ENCODE results near the gene RASL10A.
"Not testable (repeated sequence)": the region's sequence is repeated elsewhere in the genome, so short reads cannot be mapped to it uniquely, and the experiment has no call there.

The RASL10A gene

DNA sequence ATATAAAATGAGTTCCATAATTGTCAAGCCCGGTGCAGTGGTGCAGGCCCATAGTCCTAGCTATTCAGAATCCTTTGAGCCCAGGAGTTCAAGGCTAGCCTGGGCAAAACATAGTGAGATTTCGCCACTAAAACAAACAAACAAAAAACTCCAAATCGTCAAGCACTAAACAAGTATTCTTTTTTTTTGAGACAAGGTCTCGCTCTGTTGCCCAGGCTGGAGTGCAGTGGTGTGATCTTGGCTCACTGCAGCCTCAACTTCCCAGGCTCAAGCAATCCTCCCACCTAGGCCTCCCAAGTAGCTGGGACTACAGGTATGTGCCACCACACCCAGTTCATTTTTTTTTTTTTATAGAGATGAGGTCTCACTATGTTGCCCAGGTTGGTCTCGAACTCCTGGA, 29.4 kb upstream of the RASL10A start:
- H3K9me3 ChIP-seq (ENCODE audit: insufficient read depth, low read depth, low read length); H3K4me1 ChIP-seq (ENCODE audit: insufficient read depth, low read length); H3K27ac ChIP-seq (ENCODE audit: low read length); H3K9ac ChIP-seq (ENCODE audit: low read depth, low read length); H3K4me3 ChIP-seq (ENCODE audit: low read length); H3K27me3 ChIP-seq (ENCODE audit: insufficient read depth, low read length): not testable (repeated sequence)
- H3K36me3 ChIP-seq (ENCODE audit: insufficient read depth, low read depth, low read length) = peaks cover 88% of the 10 kb centered on the region

DNA sequence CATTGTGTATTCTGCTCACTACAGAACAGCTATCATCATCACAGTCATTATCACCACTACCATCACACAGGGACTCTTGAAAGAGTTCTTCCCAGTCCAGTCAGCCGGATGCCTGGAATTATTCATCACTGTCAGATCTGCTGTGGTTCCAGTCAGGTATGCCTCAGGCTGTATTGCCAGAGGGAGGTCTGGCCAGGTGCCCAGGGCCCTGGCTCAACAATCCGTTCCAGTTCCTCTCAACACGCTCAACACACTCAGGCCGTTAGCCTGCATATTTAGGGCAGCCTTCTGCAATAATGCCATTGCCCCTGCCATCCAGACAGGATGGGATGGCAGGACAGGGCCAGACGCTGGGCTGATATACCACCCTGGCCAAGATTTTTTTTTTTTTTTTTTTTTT, 28.6 kb upstream of the RASL10A start:
- Histone ChIP-seq H3K4me1 (ENCODE audit: insufficient read depth, low read length) (no peaks in the 10 kb centered on the region), H3K27me3 (ENCODE audit: insufficient read depth, low read length) (no peaks in the 10 kb centered on the region), H3K9me3 (ENCODE audit: insufficient read depth, low read depth, low read length) (no peaks in the 10 kb centered on the region), H3K27ac (ENCODE audit: low read length) (no peak overlapping the region), H3K4me3 (ENCODE audit: low read length) (no peak overlapping the region), H3K9ac (ENCODE audit: low read depth, low read length) (no peak overlapping the region), H3K36me3 (ENCODE audit: insufficient read depth, low read depth, low read length) (peaks cover 89% of the 10 kb centered on the region)

DNA sequence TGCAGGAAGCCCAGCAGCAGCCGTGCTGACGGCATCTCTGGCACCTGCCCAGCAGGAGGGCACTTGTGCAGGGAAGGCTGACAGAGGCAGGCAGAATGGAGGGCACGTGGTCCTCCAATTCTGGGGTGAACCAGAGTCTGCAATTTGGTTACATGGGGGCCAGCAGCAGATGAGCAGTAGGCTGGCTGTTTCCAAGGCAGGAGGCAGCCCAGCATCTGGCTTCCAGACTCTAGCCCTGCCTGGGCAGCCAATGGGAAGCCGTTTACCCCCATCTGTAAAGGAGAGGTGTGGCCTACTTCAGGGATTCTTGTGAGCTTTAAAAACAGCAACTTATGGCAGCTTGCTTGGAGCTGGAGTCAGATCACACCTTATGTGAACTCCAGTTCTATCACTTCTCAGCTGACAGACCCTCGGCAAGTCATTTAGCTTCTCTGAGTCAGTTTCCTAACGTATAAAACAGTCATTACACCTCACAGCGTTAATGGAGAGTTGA, 27.9 kb upstream of the RASL10A start:
- H3K9ac ChIP-seq (ENCODE audit: low read depth, low read length) = no peak overlapping the region

DNA sequence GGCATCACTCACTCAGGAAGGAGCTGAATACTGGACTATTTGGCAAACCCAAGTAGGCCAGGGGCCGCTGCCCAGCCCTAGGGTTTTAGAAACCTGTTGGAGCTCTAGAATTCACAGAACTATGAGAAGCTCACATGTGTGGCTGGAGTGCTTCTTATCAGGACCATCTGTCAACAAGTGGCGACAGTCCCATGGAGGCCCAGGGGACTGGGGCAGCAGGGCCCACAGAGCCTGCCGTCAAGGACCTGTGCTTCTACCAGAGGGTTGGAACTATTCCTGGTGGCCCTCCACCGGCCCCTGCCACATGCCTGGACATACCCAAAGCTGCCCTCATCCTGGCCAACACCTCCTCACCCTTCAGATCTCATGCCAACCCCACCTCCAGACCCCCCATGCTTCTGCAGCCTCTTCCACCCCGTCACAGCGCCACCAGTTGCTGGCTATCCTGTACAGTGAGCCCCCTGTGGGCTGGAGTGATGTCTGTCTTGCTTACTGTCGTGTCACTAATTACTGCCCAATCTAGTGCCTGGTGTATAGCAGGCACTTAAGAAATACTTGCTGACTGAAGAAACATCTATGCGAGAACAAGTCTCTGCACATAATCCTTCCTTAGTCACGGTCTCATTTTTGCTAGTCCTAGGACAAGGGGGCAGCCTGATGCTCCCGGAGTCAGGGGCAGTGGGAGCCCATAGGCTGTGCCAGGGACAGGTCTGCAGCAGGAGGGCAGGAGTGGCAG, 27.2 kb upstream of the RASL10A start:
- peaks cover 89% of the 10 kb centered on the region for H3K36me3 ChIP-seq (ENCODE audit: insufficient read depth, low read depth, low read length)
- H3K4me1 ChIP-seq (ENCODE audit: insufficient read depth, low read length) = no peaks in the 10 kb centered on the region
- H3K27me3 ChIP-seq (ENCODE audit: insufficient read depth, low read length) = no peaks in the 10 kb centered on the region
- no peak overlapping the region for H3K9ac ChIP-seq (ENCODE audit: low read depth, low read length)
- H3K4me3 ChIP-seq (ENCODE audit: low read length) = no peak overlapping the region
- H3K9me3 ChIP-seq (ENCODE audit: insufficient read depth, low read depth, low read length) = no peaks in the 10 kb centered on the region
- no peak overlapping the region for H3K27ac ChIP-seq (ENCODE audit: low read length)

More for the DNA sequence above, 27.9 kb upstream of the RASL10A start:
- no peaks in the 10 kb centered on the region for H3K4me1 ChIP-seq (ENCODE audit: insufficient read depth, low read length)
- H3K27ac ChIP-seq (ENCODE audit: low read length) = no peak overlapping the region
- peaks cover 89% of the 10 kb centered on the region for H3K36me3 ChIP-seq (ENCODE audit: insufficient read depth, low read depth, low read length)
- H3K4me3 ChIP-seq (ENCODE audit: low read length) = no peak overlapping the region
- H3K27me3 ChIP-seq (ENCODE audit: insufficient read depth, low read length) = no peaks in the 10 kb centered on the region
- no peaks in the 10 kb centered on the region for H3K9me3 ChIP-seq (ENCODE audit: insufficient read depth, low read depth, low read length)

DNA sequence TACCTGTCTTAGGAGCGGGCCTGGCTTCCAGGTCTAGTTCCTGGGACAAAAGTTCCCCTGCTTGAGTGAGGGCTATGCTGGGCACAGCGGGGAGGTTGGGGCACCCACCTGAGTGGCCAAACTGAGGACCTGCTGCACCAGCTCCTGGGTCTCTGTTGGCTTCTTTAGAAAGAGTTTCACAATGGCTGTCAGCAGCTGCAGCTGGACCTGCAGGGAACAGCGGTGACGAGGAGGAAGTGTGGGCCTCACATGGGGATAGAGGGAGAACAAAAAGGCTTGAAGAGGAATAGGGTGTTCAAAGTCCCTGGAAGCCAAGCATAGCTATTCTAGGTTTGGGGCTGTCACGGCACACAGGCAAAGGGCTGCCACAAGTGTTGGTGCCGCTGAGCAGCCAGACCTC, 26.7 kb upstream of the RASL10A start:
- H3K27ac ChIP-seq (ENCODE audit: low read length) = no peak overlapping the region
- H3K4me3 ChIP-seq (ENCODE audit: low read length) = no peak overlapping the region
- H3K36me3 ChIP-seq (ENCODE audit: insufficient read depth, low read depth, low read length) = peaks cover 85% of the 10 kb centered on the region
- no peak overlapping the region for H3K9ac ChIP-seq (ENCODE audit: low read depth, low read length)
- no peaks in the 10 kb centered on the region for H3K27me3 ChIP-seq (ENCODE audit: insufficient read depth, low read length)
- no peaks in the 10 kb centered on the region for H3K9me3 ChIP-seq (ENCODE audit: insufficient read depth, low read depth, low read length)
- H3K4me1 ChIP-seq (ENCODE audit: insufficient read depth, low read length) = no peaks in the 10 kb centered on the region

DNA sequence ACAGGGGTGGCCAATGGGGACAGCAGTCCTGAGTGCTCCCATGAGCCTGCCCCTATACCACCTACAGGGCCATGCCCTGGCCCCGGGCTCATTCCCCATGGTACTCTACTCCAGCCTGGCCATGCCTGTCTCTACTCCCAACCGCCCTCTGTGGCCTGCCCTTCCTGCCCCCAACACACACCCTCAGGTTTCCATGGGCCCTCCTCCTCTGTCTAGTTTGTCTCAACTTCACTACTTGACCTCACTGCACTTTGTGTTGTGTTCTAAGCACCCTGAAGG, 26.3 kb upstream of the RASL10A start:
- Histone ChIP-seq H3K27ac (ENCODE audit: low read length) (no peak overlapping the region), H3K4me3 (ENCODE audit: low read length) (no peak overlapping the region), H3K36me3 (ENCODE audit: insufficient read depth, low read depth, low read length) (peaks cover 85% of the 10 kb centered on the region), H3K9me3 (ENCODE audit: insufficient read depth, low read depth, low read length) (no peaks in the 10 kb centered on the region), H3K4me1 (ENCODE audit: insufficient read depth, low read length) (no peaks in the 10 kb centered on the region), H3K27me3 (ENCODE audit: insufficient read depth, low read length) (no peaks in the 10 kb centered on the region), H3K9ac (ENCODE audit: low read depth, low read length) (no peak overlapping the region)

DNA sequence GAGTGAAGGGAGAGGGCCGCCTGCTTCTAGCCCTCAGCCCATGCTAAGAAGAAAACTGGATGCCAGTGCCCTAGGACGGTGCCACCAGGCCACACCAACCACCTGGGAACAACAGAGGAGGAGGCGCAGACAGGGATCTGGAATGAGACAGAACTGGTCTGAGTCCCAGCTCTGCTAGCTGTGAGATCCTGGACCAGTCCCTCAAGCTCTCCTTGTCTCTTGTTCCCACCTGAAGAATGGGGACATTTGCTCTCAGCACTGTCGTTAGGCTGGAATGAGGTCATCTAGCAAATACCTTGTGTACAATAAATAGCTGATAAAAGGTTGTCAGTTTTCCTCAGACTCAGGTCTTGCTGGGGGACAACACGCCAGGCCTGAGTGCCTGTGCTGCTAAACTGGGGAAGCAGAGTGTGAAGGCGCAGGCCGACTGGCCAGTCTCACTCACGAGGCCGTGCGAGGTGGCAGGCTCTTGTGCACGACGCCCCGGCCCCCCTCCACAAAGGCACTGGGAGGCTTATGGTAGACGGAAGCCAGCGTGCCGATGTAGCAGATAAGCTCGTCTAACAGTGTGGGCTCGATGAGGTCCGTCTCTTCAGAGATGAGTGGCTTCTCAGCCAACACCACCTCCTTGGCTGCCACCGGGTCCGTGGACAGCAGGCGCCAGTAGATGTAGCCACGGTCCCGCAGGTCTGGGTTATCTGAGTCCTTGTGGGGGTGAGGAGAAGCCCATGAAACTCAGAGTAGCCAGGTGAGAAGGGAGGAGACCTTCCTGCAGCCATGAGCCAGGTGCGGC, 25.8 kb upstream of the RASL10A start:
- Histone ChIP-seq H3K4me1 (ENCODE audit: insufficient read depth, low read length) (no peaks in the 10 kb centered on the region), H3K27ac (ENCODE audit: low read length) (no peak overlapping the region), H3K9me3 (ENCODE audit: insufficient read depth, low read depth, low read length) (no peaks in the 10 kb centered on the region), H3K9ac (ENCODE audit: low read depth, low read length) (no peak overlapping the region), H3K4me3 (ENCODE audit: low read length) (no peak overlapping the region), H3K27me3 (ENCODE audit: insufficient read depth, low read length) (no peaks in the 10 kb centered on the region), H3K36me3 (ENCODE audit: insufficient read depth, low read depth, low read length) (peaks cover 83% of the 10 kb centered on the region)

DNA sequence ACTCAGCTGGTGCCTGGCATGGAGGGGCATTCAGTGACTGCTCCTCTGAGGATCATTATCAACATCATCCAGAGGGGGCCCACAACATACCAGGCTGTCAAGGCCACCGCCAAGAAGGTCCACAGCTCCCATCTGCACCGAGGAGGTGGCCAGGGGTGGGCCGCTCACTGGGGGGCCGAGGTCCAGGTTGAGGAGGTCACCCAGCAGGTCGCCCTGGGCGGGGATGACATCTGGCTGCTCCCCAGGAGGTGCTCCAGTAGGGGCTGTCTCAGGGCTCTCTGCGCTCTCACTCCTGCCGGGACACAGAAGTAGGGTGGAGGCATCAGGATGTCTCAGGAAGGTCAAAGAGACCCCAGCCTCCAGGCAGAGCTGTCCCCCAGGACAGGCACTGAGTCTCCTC, 25.1 kb upstream of the RASL10A start:
- no peaks in the 10 kb centered on the region for H3K27me3 ChIP-seq (ENCODE audit: insufficient read depth, low read length)
- H3K4me3 ChIP-seq (ENCODE audit: low read length) = no peak overlapping the region
- H3K27ac ChIP-seq (ENCODE audit: low read length) = no peak overlapping the region
- H3K36me3 ChIP-seq (ENCODE audit: insufficient read depth, low read depth, low read length) = peaks cover 84% of the 10 kb centered on the region
- no peak overlapping the region for H3K9ac ChIP-seq (ENCODE audit: low read depth, low read length)
- H3K4me1 ChIP-seq (ENCODE audit: insufficient read depth, low read length) = no peaks in the 10 kb centered on the region
- H3K9me3 ChIP-seq (ENCODE audit: insufficient read depth, low read depth, low read length) = no peaks in the 10 kb centered on the region

DNA sequence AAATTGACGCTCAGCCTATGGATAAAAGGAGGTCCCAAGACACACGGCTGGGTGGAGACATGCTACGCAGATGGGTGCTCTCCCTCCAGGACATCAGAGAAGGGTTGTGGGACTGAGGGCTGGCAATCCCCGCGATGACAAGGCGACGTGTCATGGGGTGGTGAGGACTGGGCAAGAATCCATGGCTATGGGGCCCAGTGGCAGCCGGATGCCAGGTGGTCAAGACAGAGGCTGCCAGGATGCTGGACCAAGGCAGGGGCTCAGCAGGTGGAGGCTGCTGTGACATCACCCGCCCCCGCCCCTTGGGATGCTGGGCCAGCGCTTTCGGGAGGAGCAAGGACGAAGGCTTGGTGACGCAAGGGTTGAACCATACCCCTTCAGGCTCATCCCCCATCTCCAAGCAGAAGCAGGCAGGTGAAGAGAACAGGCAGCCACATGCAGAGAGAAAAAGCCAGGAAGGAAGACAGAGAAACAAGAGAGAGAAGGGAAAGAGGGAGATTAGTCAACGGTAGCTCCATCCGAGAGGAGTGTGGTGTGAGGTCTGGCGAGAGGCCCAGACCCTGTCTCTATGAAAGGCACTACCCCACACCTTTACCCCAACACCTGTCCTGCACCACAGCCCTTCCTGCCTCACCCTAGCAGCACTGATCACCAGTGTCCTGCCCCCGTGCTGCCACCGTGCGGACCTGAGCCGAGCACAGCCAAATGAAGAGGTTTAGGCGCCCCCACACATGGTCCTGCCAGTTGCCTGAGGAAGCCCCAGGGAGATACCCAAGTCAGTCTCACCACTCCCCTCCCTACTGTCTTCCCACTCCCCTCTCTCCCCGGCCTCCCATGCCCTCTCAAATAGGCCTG, 24.1 kb upstream of the RASL10A start:
- no peaks in the 10 kb centered on the region for H3K4me1 ChIP-seq (ENCODE audit: insufficient read depth, low read length)
- H3K36me3 ChIP-seq (ENCODE audit: insufficient read depth, low read depth, low read length) = peaks cover 88% of the 10 kb centered on the region

DNA sequence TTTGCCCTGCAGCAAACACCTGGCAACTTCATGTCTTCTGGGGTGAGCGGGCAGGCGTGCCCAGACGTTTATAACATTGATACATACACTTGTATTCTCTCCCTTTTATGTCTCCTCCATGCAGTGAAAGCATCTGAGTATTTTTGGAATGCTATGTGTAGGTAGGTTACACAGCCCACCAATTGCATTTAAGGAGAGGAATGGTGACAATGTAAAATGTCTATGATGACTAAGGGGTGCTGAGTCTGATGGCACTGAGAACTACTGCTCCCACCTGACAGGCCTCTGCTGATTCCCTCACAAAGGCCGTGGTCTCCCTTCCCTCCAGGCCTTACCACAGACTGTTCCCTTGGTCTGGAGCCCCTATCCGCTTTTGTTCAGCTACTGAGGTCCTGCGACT, 22.9 kb upstream of the RASL10A start:
- H3K27ac ChIP-seq (ENCODE audit: low read length) = no peak overlapping the region
- no peak overlapping the region for H3K4me3 ChIP-seq (ENCODE audit: low read length)
- H3K4me1 ChIP-seq (ENCODE audit: insufficient read depth, low read length) = no peaks in the 10 kb centered on the region
- H3K9me3 ChIP-seq (ENCODE audit: insufficient read depth, low read depth, low read length) = no peaks in the 10 kb centered on the region
- H3K9ac ChIP-seq (ENCODE audit: low read depth, low read length) = no peak overlapping the region
- H3K27me3 ChIP-seq (ENCODE audit: insufficient read depth, low read length) = no peaks in the 10 kb centered on the region
- peaks cover 86% of the 10 kb centered on the region for H3K36me3 ChIP-seq (ENCODE audit: insufficient read depth, low read depth, low read length)

More for the DNA sequence above, 24.1 kb upstream of the RASL10A start:
- Histone ChIP-seq H3K9ac (ENCODE audit: low read depth, low read length) (no peak overlapping the region), H3K4me3 (ENCODE audit: low read length) (no peak overlapping the region), H3K9me3 (ENCODE audit: insufficient read depth, low read depth, low read length) (no peaks in the 10 kb centered on the region), H3K27me3 (ENCODE audit: insufficient read depth, low read length) (no peaks in the 10 kb centered on the region), H3K27ac (ENCODE audit: low read length) (no peak overlapping the region)

DNA sequence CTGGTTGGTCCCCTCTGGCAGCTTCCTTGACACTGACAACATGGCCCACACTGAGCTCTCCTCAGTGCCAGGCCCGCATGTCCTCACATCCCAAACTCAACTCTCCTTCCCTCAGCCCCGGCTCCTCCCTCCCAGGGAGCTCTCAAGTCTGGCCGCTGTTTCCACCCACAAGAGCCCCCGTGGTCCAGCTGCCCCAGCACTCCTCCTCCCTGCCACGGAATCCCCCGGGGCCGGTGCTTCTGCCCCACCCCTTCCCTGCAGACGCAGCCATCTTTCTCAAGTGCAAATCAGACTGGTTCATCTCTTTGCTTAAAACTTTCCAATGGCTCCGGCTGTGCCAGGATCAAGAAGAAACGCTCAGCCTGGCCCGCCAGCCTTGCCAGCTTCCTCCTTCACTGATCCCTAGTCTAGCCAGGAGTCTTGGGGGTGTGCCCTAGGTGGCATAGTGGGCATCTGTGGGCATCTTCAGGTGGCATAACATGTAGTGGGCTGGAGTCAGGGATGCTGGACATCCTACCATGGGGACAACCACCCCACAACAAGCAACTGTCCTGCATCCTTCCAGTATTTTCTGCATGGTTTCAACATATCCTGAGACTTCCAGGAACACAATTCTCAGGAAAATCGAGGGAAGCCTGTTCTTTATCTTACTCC, 22.3 kb upstream of the RASL10A start:
- Histone ChIP-seq H3K36me3 (ENCODE audit: insufficient read depth, low read depth, low read length) (peaks cover 80% of the 10 kb centered on the region), H3K27ac (ENCODE audit: low read length) (no peak overlapping the region), H3K4me1 (ENCODE audit: insufficient read depth, low read length) (no peaks in the 10 kb centered on the region), H3K9ac (ENCODE audit: low read depth, low read length) (no peak overlapping the region), H3K4me3 (ENCODE audit: low read length) (no peak overlapping the region), H3K9me3 (ENCODE audit: insufficient read depth, low read depth, low read length) (no peaks in the 10 kb centered on the region), H3K27me3 (ENCODE audit: insufficient read depth, low read length) (no peaks in the 10 kb centered on the region)
